GM12892 (cell line): ENCODE measurements around the gene VASP.

Source experiments
- POLR2A ChIP-seq: IDR thresholded peaks from 2 replicates; pipeline ENCODE4 v1.6.1; 2011; ENCODE audit warnings: low read depth, low read length, control low read depth
- POLR2AphosphoS5 ChIP-seq: IDR thresholded peaks from 2 replicates; pipeline ENCODE4 v1.6.1; 2011; ENCODE audit warnings: low read depth, low read length, control low read depth
- TAF1 ChIP-seq: IDR thresholded peaks from 2 replicates; pipeline ENCODE4 v1.6.1; 2011; ENCODE audit warnings: low read depth, mild to moderate bottlenecking, control low read depth, low read length, borderline replicate concordance

DNA sequence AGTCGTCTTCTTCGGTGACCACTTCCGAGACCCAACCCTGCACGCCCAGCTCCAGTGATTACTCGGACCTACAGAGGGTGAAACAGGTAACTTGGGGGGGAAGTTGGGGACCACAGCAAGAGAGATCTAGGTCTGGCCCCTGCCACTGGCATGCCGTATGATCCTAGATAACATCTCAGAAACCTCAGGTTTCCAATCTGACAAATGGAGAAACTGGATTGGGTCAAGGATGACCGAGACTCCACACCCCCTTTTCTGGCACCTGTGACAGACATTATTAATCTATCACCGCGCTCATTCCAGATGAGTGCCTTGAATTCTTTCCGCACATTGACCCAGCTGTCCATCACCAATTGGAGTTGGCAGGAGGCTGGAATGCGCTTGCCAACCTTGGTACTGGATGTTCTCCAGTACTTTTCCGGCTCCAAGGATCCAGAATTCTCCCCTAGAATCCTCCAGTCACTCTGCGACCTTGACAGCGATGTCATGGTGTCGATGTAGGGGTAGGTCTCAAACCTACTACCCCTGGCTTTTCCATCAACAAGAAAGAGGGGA, 17.4 kb downstream of the VASP start:
- no peak for TF ChIP-seq POLR2A
- no peak for TF ChIP-seq POLR2AphosphoS5
- TF ChIP-seq TAF1 = no peak
